DMS79 treated with DMSO at 0.1 percent for 48 hours (cell line): ENCODE data around the gene TCAP.

Experiments
- DNase-seq: peaks from one replicate; lab custom pipeline; 2025; lab: John Stamatoyannopoulos, UW

The TCAP gene

GRCh38 chr17:39651923-39652586 lies 13.1 kb upstream of the TCAP start:
- no peak for DNase-seq

GRCh38 chr17:39652587-39653315 lies 12.4 kb upstream of the TCAP start:
- DNase-seq, result no peak

- DNase-seq, result no peak
Observed at GRCh38 chr17:39653316-39653661, 11.9 kb upstream of the TCAP start.

- no peak for DNase-seq
Observed at GRCh38 chr17:39653662-39654331, 11.4 kb upstream of the TCAP start.

- DNase-seq, result no peak
Observed at GRCh38 chr17:39655105-39655504, 10.0 kb upstream of the TCAP start.

GRCh38 chr17:39658346-39658745 lies 6.8 kb upstream of the TCAP start:
- DNase-seq, result no peak

- DNase-seq, result no peak
Observed at GRCh38 chr17:39658760-39659159, 6.4 kb upstream of the TCAP start.

GRCh38 chr17:39659279-39660010 lies 5.7 kb upstream of the TCAP start:
- DNase-seq, result no peak

- no peak for DNase-seq
Observed at GRCh38 chr17:39660011-39660360, 5.2 kb upstream of the TCAP start.

GRCh38 chr17:39660397-39661385 lies 4.5 kb upstream of the TCAP start:
- DNase-seq, result no peak

GRCh38 chr17:39661744-39662541 lies 3.2 kb upstream of the TCAP start:
- DNase-seq, result no peak

GRCh38 chr17:39662551-39663339 lies 2.4 kb upstream of the TCAP start:
- no peak for DNase-seq

GRCh38 chr17:39663340-39663687 lies 1.8 kb upstream of the TCAP start:
- no peak for DNase-seq

GRCh38 chr17:39663688-39664580 lies 1.2 kb upstream of the TCAP start:
- DNase-seq, result no peak

- no peak for DNase-seq
Observed at GRCh38 chr17:39665642-39666224, 584 bp downstream of the TCAP start.

- DNase-seq, result no peak
Observed at GRCh38 chr17:39666231-39666600, 1.1 kb downstream of the TCAP start.

GRCh38 chr17:39666601-39667261 lies 1.6 kb downstream of the TCAP start:
- DNase-seq, result no peak
